Astrocyte of the spinal cord (primary cell): ENCODE results near the gene MRPL10.

ENCODE experiments used
- DNase-seq: peaks from one replicate; pipeline ENCODE4 v3.0.0; 2011; ENCODE audit warnings: low read depth, low spot score
- H3K4me3 ChIP-seq: 2 replicates; pipeline ENCODE4 v1.5.1; 2011; ENCODE audit warnings: low read depth, mild to moderate bottlenecking, low read length, moderate library complexity
- in situ Hi-C: cut with HindIII; loops from 2 replicates; pipeline ENCODE4 v1.10.0; 2017; ENCODE audit warnings: low sequenced_read_pairs
- TF ChIP-seq, protein P1 (sequence below): IDR thresholded peaks from 2 replicates; pipeline ENCODE4 v1.5.1; 2012; ENCODE audit warnings: low read depth, mild to moderate bottlenecking, low read length, inconsistent platforms

MRPL10 gene

DNA sequence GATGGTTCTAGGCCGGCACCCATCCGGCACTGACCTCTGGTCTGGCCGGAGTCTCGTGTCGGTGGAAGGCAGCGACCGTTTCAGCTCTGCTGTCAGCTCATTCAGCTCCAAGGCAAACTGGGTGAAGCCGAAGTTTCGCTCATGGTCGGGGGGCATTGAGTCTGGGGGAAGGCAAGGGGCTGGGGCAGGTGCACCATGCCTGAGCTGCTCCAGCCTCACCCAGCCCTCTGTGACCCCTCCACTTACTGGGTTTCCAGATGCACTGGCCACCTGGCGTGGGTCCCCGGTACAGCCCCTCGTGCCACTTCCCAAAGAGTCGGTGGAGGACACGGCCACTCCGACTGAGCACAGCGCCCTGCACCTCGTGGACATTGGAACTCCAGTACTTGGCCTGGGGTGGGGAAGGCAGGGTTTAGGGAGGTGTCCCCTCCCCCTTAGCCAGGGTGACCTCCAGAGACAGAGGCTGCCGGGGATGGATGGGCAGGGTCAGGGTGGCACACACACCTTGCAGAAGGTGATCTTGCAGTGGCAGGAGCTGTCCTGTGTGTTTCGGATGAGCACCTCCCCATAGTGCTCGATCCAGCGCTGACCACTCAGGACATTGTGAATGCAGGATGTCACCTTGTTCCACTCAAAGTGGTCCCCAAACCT is 22.4 kb downstream of the MRPL10 start:
- no peak for DNase-seq
- TF ChIP-seq, protein P1, sequence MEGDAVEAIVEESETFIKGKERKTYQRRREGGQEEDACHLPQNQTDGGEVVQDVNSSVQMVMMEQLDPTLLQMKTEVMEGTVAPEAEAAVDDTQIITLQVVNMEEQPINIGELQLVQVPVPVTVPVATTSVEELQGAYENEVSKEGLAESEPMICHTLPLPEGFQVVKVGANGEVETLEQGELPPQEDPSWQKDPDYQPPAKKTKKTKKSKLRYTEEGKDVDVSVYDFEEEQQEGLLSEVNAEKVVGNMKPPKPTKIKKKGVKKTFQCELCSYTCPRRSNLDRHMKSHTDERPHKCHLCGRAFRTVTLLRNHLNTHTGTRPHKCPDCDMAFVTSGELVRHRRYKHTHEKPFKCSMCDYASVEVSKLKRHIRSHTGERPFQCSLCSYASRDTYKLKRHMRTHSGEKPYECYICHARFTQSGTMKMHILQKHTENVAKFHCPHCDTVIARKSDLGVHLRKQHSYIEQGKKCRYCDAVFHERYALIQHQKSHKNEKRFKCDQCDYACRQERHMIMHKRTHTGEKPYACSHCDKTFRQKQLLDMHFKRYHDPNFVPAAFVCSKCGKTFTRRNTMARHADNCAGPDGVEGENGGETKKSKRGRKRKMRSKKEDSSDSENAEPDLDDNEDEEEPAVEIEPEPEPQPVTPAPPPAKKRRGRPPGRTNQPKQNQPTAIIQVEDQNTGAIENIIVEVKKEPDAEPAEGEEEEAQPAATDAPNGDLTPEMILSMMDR = no peak
- in situ Hi-C loops = no loop called here
- no peak overlapping the region for H3K4me3 ChIP-seq

DNA sequence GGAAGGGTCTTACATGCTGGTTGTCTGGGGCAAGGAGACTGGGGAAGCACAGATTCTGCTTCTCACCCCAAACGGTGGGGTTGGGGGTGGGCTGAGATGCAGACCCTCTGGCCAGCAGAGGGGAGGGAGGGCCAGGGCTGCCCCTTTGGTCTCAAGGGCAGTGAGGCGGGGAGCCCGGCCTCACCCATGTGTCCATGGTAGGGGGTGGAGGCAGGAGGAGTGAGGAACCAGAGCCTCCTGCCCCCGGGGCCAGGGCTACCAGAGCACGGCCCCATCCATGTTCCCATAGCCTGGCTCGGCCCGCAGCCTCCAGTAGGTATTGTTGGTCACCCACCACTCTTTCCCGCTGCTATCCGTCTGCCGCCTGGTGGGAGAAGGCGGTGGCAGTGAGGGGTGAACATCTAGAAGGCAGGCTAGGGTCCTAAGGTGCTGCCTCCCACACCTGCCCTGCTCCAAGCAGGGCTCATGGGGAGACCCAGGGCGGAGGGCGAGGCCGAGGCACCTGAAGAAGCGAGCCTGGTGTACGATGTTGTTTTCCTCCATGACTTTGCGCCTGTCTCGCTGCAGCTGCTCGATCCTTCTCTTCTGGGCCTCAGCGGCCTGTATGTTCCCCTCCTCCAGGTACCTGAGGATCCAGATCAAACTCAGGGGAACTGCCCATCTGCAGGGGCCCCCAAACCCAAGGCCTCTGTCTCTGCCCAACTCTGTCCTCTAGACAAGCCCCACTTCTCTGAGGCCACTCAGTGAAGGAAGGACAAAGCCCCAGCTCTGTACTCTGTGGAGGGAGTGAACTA is 23.1 kb downstream of the MRPL10 start:
- no peak overlapping the region for H3K4me3 ChIP-seq
- no peak for DNase-seq
- TF ChIP-seq, protein P1 = no peak
- in situ Hi-C loops = no loop called here

DNA sequence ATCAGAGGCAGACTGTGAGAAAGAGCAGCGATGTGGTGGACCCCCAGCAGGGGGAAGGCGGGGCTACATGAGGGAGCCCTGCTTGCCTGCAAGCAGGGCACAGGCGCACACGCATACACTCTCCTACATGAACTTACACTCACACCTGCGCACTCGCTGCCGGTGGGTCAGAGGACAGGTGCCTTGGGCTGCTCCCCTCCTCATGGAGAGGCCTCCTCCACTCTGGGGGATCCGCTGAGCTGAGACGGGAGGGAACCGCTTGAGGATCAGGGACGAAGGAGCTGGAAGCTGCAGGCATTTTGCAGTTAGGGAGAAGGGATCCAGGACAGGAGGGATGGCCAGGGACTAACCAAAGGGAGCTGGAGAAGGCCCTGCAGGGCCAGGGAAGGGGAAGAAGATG is 23.9 kb downstream of the MRPL10 start:
- H3K4me3 ChIP-seq = no peak overlapping the region
- TF ChIP-seq, protein P1 = no peak
- in situ Hi-C loops = no loop called here
- DNase-seq = no peak

DNA sequence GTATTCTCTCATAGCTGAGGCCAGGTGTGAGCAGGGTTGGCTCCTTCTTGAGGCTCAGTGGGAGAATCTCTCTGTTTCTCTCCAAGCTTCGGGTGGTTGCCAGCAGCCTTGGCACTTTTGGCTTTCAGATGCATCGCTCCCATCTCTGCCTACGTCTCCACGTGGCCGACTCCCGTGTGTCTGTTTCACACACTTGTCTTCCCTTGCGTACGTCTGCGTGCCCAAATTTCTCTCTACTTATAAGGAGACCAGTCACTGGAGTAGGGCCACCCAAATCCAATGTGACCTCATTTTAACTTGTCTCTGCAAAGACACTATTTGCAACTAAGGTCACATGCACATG is 24.5 kb downstream of the MRPL10 start:
- TF ChIP-seq, protein P1 = no peak
- in situ Hi-C loops = no loop called here
- H3K4me3 ChIP-seq = no peak overlapping the region
- DNase-seq = no peak

DNA sequence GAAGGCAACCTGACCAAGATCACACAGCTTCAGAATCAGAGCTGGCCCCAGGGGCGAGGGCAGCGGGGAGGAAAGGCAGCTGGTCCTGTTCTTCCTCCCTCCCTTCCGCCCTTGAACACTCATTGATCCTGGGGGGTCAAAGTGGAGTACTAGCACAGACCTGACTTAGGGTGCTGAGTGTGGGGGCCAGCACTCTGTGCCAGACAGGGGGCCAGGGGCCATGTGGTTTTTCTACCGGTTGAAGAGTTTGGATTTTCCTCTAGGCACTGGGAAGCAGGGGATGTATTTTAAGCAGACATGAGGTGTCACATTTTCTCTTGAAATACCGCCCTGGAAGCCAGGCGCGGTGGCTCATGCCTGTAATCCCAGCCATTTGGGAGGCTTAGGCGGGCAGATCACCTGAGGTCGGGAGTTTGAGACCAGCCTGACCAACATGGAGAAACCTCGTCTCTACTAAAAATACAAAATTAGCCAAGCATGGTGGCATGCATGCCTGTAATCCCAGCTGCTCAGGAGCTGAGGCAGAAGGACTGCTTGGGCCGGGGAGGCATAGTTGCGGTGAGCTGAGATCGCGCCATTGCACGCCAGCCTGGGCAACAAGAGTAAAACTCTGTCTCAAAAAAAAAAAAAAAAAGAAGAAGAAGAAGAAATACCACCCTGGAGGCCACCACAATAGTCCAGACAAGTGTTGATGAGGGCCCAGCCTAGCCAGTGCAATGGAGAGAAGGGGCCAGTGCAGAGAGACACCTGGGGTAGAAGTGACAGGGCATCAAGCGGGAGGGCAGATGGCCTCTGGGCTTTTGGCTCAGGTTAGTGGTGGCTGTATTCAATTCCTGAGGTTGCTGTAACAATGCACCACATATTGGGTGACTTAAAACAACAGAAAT is 25.1 kb downstream of the MRPL10 start:
- in situ Hi-C loops = no loop called here
- TF ChIP-seq, protein P1 = no peak
- no peak for DNase-seq
- no peak overlapping the region for H3K4me3 ChIP-seq

DNA sequence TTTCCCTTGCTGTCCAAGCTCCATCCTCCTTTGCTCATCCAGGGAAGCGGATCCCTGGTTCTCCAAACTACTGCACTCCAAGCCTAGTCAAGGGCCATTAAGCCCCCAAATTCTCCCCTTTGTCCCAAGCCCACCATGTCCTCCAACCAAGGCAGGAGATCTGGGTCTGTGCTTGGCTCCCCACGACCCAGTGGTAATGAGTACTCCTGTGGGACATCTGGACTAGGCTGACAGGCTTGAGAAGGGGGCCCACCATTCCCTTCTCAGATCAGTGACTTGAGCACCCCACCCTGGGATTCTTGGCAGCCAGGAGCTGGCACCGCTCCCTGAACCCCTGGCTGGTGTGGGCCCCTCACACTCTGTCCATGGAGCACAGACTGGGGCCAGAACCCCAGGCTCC is 26.9 kb downstream of the MRPL10 start:
- in situ Hi-C loops = no loop called here
- no peak overlapping the region for H3K4me3 ChIP-seq
- no peak for DNase-seq
- TF ChIP-seq, protein P1 = no peak
